ENCODE results near the gene IFITM1. TPM values are rescaled to one million over a fixed set of nuclear protein-coding genes. Genes with fewer than 3 reads are reported as not detected.
A peak's percentile ranks its signal among the peaks of the same experiment; 100 is the strongest.

The IFITM1 gene
- total and polyA plus RNA-seq, 2 of the 8 experiments (the other 6 are each of a cell fraction or from before 2014, with no cell fraction given): 394 to 1,464 TPM

GRCh38 chr11:289398-289711 lies 24.5 kb upstream of the IFITM1 start:
- Histone ChIP-seq H2BK15ac (ENCODE audit: low read length) (no peak overlapping the region), H3K4me3 (ENCODE audit: extremely low read depth in 1 of 4, insufficient read depth in 2 of 4, low read depth in 3 of 4, low read length in 4 of 4) (peak overlapping the region; percentile 1 to 53 (median 24); a peak in 6 of 8 replicates), H4K8ac (ENCODE audit: extremely low read depth, insufficient read depth, low read length) (0 out of 2 replicates have a peak overlapping the region, but pooled peaks have one; percentile 42), H3K27me3 (replicated peaks in 1 of 4; ENCODE audit: control insufficient read depth in 3 of 4, extremely low read depth in 1 of 4, insufficient read depth in 3 of 4, low read length in 3 of 4) (peaks cover 5 to 16% (median 13%) of the 10 kb centered on the region in 4 experiments; a peak in 6 of 7 replicates), H4K20me1 (replicated peaks in 1 of 2; ENCODE audit: control insufficient read depth in 1 of 2, insufficient read depth in 2 of 2, low read length in 2 of 2) (no peaks in the 10 kb centered on the region), H3K79me1 (ENCODE audit: low read depth, low read length) (0 out of 2 replicates have a peak, but pooled peaks cover 4% of the 10 kb centered on the region), H3K27ac (ENCODE audit: low read depth, low read length) (no peak overlapping the region), H2BK120ac (replicated peaks; ENCODE audit: low read depth, low read length) (no peak overlapping the region), H3K23ac (ENCODE audit: insufficient read length) (no peak overlapping the region), H2AK5ac (ENCODE audit: low read depth, low read length) (0 out of 2 replicates have a peak overlapping the region, but pooled peaks have one; percentile 87), H4K91ac (replicated peaks; ENCODE audit: insufficient read length, low read length) (peak overlapping the region; percentile 97), H3K23me2 (ENCODE audit: low read depth, low read length) (peaks cover 5% of the 10 kb centered on the region; the same call in 1 of the 2 replicates), H4K5ac (ENCODE audit: insufficient read length, low read depth, low read length) (no peak overlapping the region), H2BK20ac (ENCODE audit: low read length) (no peak overlapping the region), H3K9me3 (ENCODE audit: insufficient read depth in 2 of 2, low read depth in 1 of 2, low read length in 1 of 2) (peaks cover 0 to 3% of the 10 kb centered on the region in 2 experiments; a peak in 1 of 4 replicates), H2BK5ac (ENCODE audit: low read depth, low read length) (0 out of 2 replicates have a peak overlapping the region, but pooled peaks have one; percentile 21), H3K4me2 (ENCODE audit: insufficient read depth in 1 of 2, low read depth in 2 of 2, low read length in 2 of 2) (peak overlapping the region; percentile 63 to 84), H3K79me2 (ENCODE audit: control insufficient read depth in 1 of 2, insufficient read depth in 2 of 2, low read length in 2 of 2) (no peaks in the 10 kb centered on the region), H3K4me1 (replicated peaks in 1 of 4; ENCODE audit: control insufficient read depth in 3 of 4, insufficient read depth in 4 of 4, low read length in 3 of 4) (peaks cover 0 to 41% (median 30%) of the 10 kb centered on the region in 4 experiments; a peak in 6 of 7 replicates), H3K36me3 (ENCODE audit: control insufficient read depth in 2 of 4, insufficient read depth in 4 of 4, low read length in 3 of 4) (peaks cover 3 to 22% (median 10%) of the 10 kb centered on the region in 4 experiments; a peak in 6 of 8 replicates), H2BK12ac (ENCODE audit: low read depth, low read length) (no peak overlapping the region), H3K9ac (replicated peaks in 1 of 4; ENCODE audit: extremely low read depth in 1 of 4, low read depth in 3 of 4, low read length in 3 of 4) (no peak overlapping the region), H3K56ac (replicated peaks; ENCODE audit: insufficient read length, low read depth, low read length) (no peak overlapping the region), H3K18ac (ENCODE audit: extremely low read depth, low read length) (no peak overlapping the region; the same call in 1 of the 2 replicates), H2AFZ (ENCODE audit: low read length) (no peak overlapping the region), H3K4ac (replicated peaks; ENCODE audit: insufficient read length, low read depth, low read length) (peak overlapping the region; percentile 94), H3K14ac (ENCODE audit: insufficient read length) (no peak overlapping the region)
- FAIRE-seq (no peak), DNase-seq (ENCODE audit: low read depth in 1 of 2, low spot score in 2 of 2) (peak in 1 of 2 experiments; percentile 46)
- 100% methylated on average over 1 of the region's 14 CpGs; no CpG with 5 or more reads in 1 of the 2 experiments for WGBS, 2 experiments (ENCODE audit: extremely low coverage in 1 of 2, insufficient coverage in 1 of 2, insufficient read length in 1 of 2, insufficient replicate concordance in 2 of 2, low coverage in 1 of 2, low lambda C conversion rate in 2 of 2, missing lambda C conversion rate in 1 of 2)
- POLR2A ChIA-PET (ENCODE audit: partially characterized antibody): interaction anchor here (0.8 to 7.7 kb wide), 11 partner anchors 9 to 200 kb away, joined by 3 to 51 read pairs (median 3); partner anchors contain the start of gene IFITM5
- CTCF ChIA-PET (ENCODE audit: partially characterized antibody): interaction anchor here (1.1 to 3.9 kb wide), 6 partner anchors 8 to 39 kb away, joined by 3 to 30 read pairs (median 8); no protein-coding TSS in a partner anchor
- TF ChIP-seq E2F6 (IDR thresholded peaks at IDR 0.05) (0 out of 2 replicates have a peak, but pooled peaks have one; percentile 15), ZNF274 (IDR thresholded peaks at IDR 0.05; ENCODE audit: borderline replicate concordance, extremely low read depth, low read length) (no peak)
